Measurements from ENCODE around the gene WNK2.

WNK2 gene

GRCh38 chr9:93225892-93226291 lies 42.0 kb downstream of the WNK2 start:
- TF ChIP-seq CTCF (conservative IDR thresholded peaks at IDR 0.05; ENCODE audit: control insufficient read depth, insufficient read depth, low read depth, low read length), result no peak

GRCh38 chr9:93226819-93227218 lies 42.9 kb downstream of the WNK2 start:
- TF ChIP-seq CTCF (conservative IDR thresholded peaks at IDR 0.05; ENCODE audit: control insufficient read depth, insufficient read depth, low read depth, low read length), result no peak
- DNase-seq (ENCODE audit: low read depth), result no peak
- no peak overlapping the region for H3K4me3 ChIP-seq (ENCODE audit: control insufficient read depth, low read depth, low read length)

More at GRCh38 chr9:93225892-93226291, 42.0 kb downstream of the WNK2 start:
- no peak overlapping the region for H3K4me3 ChIP-seq (ENCODE audit: control insufficient read depth, low read depth, low read length)
- DNase-seq (ENCODE audit: low read depth), result no peak

GRCh38 chr9:93228030-93228429 lies 44.1 kb downstream of the WNK2 start:
- no peak for DNase-seq (ENCODE audit: low read depth)

GRCh38 chr9:93228453-93228852 lies 44.5 kb downstream of the WNK2 start:
- no peak overlapping the region for H3K4me3 ChIP-seq (ENCODE audit: control insufficient read depth, low read depth, low read length)
- no peak for DNase-seq (ENCODE audit: low read depth)
- no peak for TF ChIP-seq CTCF (conservative IDR thresholded peaks at IDR 0.05; ENCODE audit: control insufficient read depth, insufficient read depth, low read depth, low read length)

More at GRCh38 chr9:93228030-93228429, 44.1 kb downstream of the WNK2 start:
- TF ChIP-seq CTCF (conservative IDR thresholded peaks at IDR 0.05; ENCODE audit: control insufficient read depth, insufficient read depth, low read depth, low read length), result no peak
- no peak overlapping the region for H3K4me3 ChIP-seq (ENCODE audit: control insufficient read depth, low read depth, low read length)

GRCh38 chr9:93229636-93230035 lies 45.7 kb downstream of the WNK2 start:
- TF ChIP-seq CTCF (conservative IDR thresholded peaks at IDR 0.05; ENCODE audit: control insufficient read depth, insufficient read depth, low read depth, low read length), result no peak

GRCh38 chr9:93230185-93230584 lies 46.2 kb downstream of the WNK2 start:
- no peak overlapping the region for H3K4me3 ChIP-seq (ENCODE audit: control insufficient read depth, low read depth, low read length)
- no peak for TF ChIP-seq CTCF (conservative IDR thresholded peaks at IDR 0.05; ENCODE audit: control insufficient read depth, insufficient read depth, low read depth, low read length)
- no peak for DNase-seq (ENCODE audit: low read depth)

More at GRCh38 chr9:93229636-93230035, 45.7 kb downstream of the WNK2 start:
- no peak overlapping the region for H3K4me3 ChIP-seq (ENCODE audit: control insufficient read depth, low read depth, low read length)
- DNase-seq (ENCODE audit: low read depth), result no peak

GRCh38 chr9:93230601-93231000 lies 46.7 kb downstream of the WNK2 start:
- no peak overlapping the region for H3K4me3 ChIP-seq (ENCODE audit: control insufficient read depth, low read depth, low read length)
- DNase-seq (ENCODE audit: low read depth), result no peak
- no peak for TF ChIP-seq CTCF (conservative IDR thresholded peaks at IDR 0.05; ENCODE audit: control insufficient read depth, insufficient read depth, low read depth, low read length)
